K562 (cell line): ENCODE measurements around the gene CAPN2. TPM values are rescaled to one million over a fixed set of nuclear protein-coding genes. Genes with fewer than 3 reads are reported as not detected.

Source experiments
- ARID1B ChIP-seq: fragments of 450-650 bp; IDR thresholded peaks from 2 replicates; pipeline ENCODE4 v1.6.1; 2016; ENCODE audit warnings: antibody characterized with exemption, mild to moderate bottlenecking, inconsistent platforms
- BHLHE40 ChIP-seq: IDR thresholded peaks from 2 replicates; pipeline ENCODE4 v1.6.1; 2011; ENCODE audit warnings: low read length, improper control_type of control experiment
- CHAMP1 ChIP-seq: fragments of 450-650 bp; IDR thresholded peaks from 2 replicates; pipeline ENCODE4 v1.6.1; 2016; ENCODE audit warnings: mild to moderate bottlenecking
- DLX4 ChIP-seq: fragments of 250-450 bp; sonication (Bioruptor Pico); IDR thresholded peaks from 2 replicates; pipeline ENCODE4 v1.6.1; 2021; ENCODE audit warnings: mild to moderate bottlenecking
- E2F8 ChIP-seq: fragments of 450-650 bp; IDR thresholded peaks from 2 replicates; pipeline ENCODE4 v1.7.1; 2018; ENCODE audit warnings: mild to moderate bottlenecking, low read depth; ENCODE audit not compliant: partially characterized antibody
- EGR1 ChIP-seq: fragments of 450-650 bp; conservative IDR thresholded peaks from 2 replicates; pipeline ENCODE4 v1.6.1; 2017; ENCODE audit warnings: mild to moderate bottlenecking
- ID3 ChIP-seq, 2 experiments: fragments of 250-450 bp in 1 of 2; fragments of 450-650 bp in 1 of 2; sonication (Bioruptor Pico) in 1 of 2; IDR thresholded peaks; 2 replicates each; pipeline versions ENCODE4 v1.6.1 to v1.8.0; 2016 to 2021; ENCODE audit warnings: mild to moderate bottlenecking in 2 of 2, moderate library complexity in 2 of 2, missing compliant biosample characterization in 1 of 2, missing genetic modification characterization in 1 of 2
- PCBP2 ChIP-seq: fragments of 200-400 bp; formaldehyde crosslinking; IDR thresholded peaks from 2 replicates; pipeline ENCODE4 v1.6.1; 2018; ENCODE audit warnings: low read length, low read depth, mild to moderate bottlenecking, moderate library complexity; ENCODE audit not compliant: poor library complexity, severe bottlenecking
- POLR2A ChIP-seq: fragments of 450-650 bp; conservative IDR thresholded peaks from 2 replicates; pipeline ENCODE4 v1.6.1; 2016
- RCOR1 ChIP-seq, 2 experiments: IDR thresholded peaks; 2 replicates each; pipeline ENCODE4 v1.6.1; 2012; ENCODE audit warnings: low read depth in 2 of 2, low read length in 2 of 2, borderline replicate concordance in 1 of 2, improper control_type of control experiment in 1 of 2
- RHOXF2B ChIP-seq: fragments of 250-450 bp; sonication (Bioruptor Pico); conservative IDR thresholded peaks from 2 replicates; pipeline ENCODE4 v1.5.1; 2021
- U2AF2 ChIP-seq: fragments of 200-400 bp; formaldehyde crosslinking; optimal IDR thresholded peaks from 2 replicates; pipeline ENCODE3; 2017; ENCODE audit warnings: low read depth, mild to moderate bottlenecking, low read length
- ZC3H11A ChIP-seq: IDR thresholded peaks from 2 replicates; pipeline ENCODE4 v1.6.1; 2012; ENCODE audit warnings: low read depth, low read length, improper control_type of control experiment
- ZHX1 ChIP-seq: fragments of 150-350 bp; conservative IDR thresholded peaks from 2 replicates; pipeline ENCODE4 v1.6.1; 2014; ENCODE audit warnings: low read length
- ZNF140 ChIP-seq: fragments of 250-450 bp; sonication (Bioruptor Pico); IDR thresholded peaks from 2 replicates; pipeline ENCODE4 v1.8.0; 2021; ENCODE audit warnings: moderate library complexity, mild to moderate bottlenecking, inconsistent platforms
- ZNF395 ChIP-seq: fragments of 200-800 bp; sonication (Bioruptor generic); IDR thresholded peaks from 2 replicates; pipeline ENCODE4 v1.6.1; 2017; ENCODE audit warnings: missing genetic modification characterization, missing compliant biosample characterization
- ZNF408 ChIP-seq: fragments of 250-450 bp; sonication (Bioruptor Pico); IDR thresholded peaks from 2 replicates; pipeline ENCODE4 v1.4.0; 2020; ENCODE audit warnings: low read depth, mild to moderate bottlenecking, moderate library complexity
- ZNF561 ChIP-seq: fragments of 450-650 bp; formaldehyde crosslinking; conservative IDR thresholded peaks from 2 replicates; pipeline ENCODE4 v1.4.0; 2020; ENCODE audit warnings: mild to moderate bottlenecking, moderate library complexity
- polyA plus RNA-seq, 8 experiments: library from polyadenylated mRNA; depleted of rRNA in 4 of 8; stranded (reverse) in 5 of 8; unstranded in 3 of 8; fragments of >200 nt; fragmentation: Nextera tagmentation in 2 of 8; fragmentation: Illumina TruSeq in 1 of 8; extraction: Ambion mirVana in 2 of 8; extraction: Trizol in 1 of 8; gene quantifications; 2 replicates each; pipeline versions ENCODE4 v1.2.1 to v1.2.3, GENCODE V29; 2011 to 2014; ENCODE audit warnings: inconsistent platforms in 1 of 8, missing spikeins in 1 of 8
- total RNA-seq, 7 experiments: library from RNA; depleted of rRNA in 6 of 7; stranded (reverse); fragments of >200 nt in 6 of 7; fragmentation: Illumina TruSeq in 2 of 7; extraction: Trizol in 2 of 7; gene quantifications; 2 replicates each; pipeline versions ENCODE4 v1.2.1 to v1.2.3, GENCODE V29; 2011 to 2021; ENCODE audit warnings: low replicate concordance in 1 of 7

The CAPN2 gene
- total and polyA plus RNA-seq, 9 of the 15 experiments (the other 6 are each of a cell fraction or from before 2014, with no cell fraction given) = 24.6 to 157 (median 101) TPM

GRCh38 chr1:223784541-223784940 lies 72.2 kb downstream of the CAPN2 start (continued):
- TF ChIP-seq EGR1 (no peak), E2F8 (no peak), RCOR1 (IDR thresholded peaks at IDR 0.05; ENCODE audit: borderline replicate concordance in 1 of 2, low read depth in 2 of 2, low read length in 2 of 2) (no peak), ZNF561 (CRISPR knock-in tag) (no peak), ZNF395 (CRISPR knock-in tag) (peak; percentile 73; the same call in 1 of the 2 replicates), BHLHE40 (no peak), ZHX1 (no peak), ARID1B (no peak), ZNF140 (CRISPR knock-in tag) (peak; percentile 61; the same call in 1 of the 2 replicates), ZC3H11A (no peak), ZNF408 (CRISPR knock-in tag) (no peak), U2AF2 (no peak), RHOXF2B (CRISPR knock-in tag) (no peak), DLX4 (no peak), POLR2A (no peak), CHAMP1 (no peak), ID3 (CRISPR knock-in tag; IDR thresholded peaks at IDR 0.05) (peak; percentile 81), ID3 (tag; IDR thresholded peaks at IDR 0.05) (no peak), PCBP2 (no peak)
